Measurements from ENCODE around the gene CNGA2. TPM values are rescaled to one million over a fixed set of nuclear protein-coding genes. Genes with fewer than 3 reads are reported as not detected.
A peak's percentile ranks its signal among the peaks of the same experiment; 100 is the strongest.

The CNGA2 gene
- total and polyA plus RNA-seq, 9 of the 15 experiments (the other 6 are each of a cell fraction or from before 2014, with no cell fraction given): not detected

DNA sequence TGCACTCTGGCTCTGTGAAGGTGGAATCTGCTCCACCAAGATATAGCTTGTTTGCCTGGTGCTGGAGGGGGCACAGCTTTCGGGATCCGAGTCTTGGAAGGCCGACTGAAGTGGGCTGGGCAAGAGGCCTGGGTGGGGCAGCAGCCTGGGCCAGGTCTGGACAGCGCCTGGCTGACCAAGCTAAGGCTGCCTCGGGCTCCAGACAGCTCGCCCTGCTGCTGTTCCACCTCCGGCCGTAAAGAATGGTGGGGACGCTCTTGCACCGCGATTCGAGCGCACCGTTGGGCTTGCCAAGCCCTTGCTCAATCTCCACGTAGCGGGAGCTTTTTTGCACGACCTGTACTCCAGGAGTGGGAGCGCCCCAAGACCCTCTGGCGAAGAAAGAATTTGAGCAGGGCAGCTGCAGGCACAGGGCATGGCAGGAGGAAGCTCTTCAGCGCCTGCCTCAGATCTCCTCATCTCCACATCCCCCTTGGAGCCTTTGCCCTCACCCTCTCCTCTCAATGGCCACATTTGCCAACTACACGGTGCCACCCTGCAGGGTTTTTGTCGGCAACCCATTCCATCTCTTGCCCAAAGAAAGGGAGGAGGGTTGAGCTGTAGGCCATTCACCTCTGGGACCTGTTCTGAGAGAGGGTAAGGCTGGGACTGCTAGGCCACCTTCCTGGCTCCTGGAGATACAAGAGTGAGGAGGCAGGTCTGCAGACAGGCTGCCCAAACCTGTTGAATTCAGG is 18.9 kb downstream of the CNGA2 start:
- Histone ChIP-seq H4K20me1 (replicated peaks; ENCODE audit: control insufficient read depth, insufficient read depth, low read length) (no peaks in the 10 kb centered on the region), H3K4me3 (no peak overlapping the region), H3K9me3 (replicated peaks; ENCODE audit: control insufficient read depth, insufficient read depth, low read depth, low read length) (no peaks in the 10 kb centered on the region), H3K9me1 (ENCODE audit: control insufficient read depth, insufficient read depth, low read length) (no peaks in the 10 kb centered on the region), H3K79me2 (ENCODE audit: control insufficient read depth, insufficient read depth, low read length) (no peaks in the 10 kb centered on the region), H3K36me3 (ENCODE audit: control insufficient read depth, insufficient read depth, low read length) (no peaks in the 10 kb centered on the region), H3K4me1 (replicated peaks in 1 of 2; ENCODE audit: control insufficient read depth in 2 of 2, insufficient read depth in 2 of 2, low read length in 2 of 2) (peaks cover 0 to 6% of the 10 kb centered on the region in 2 experiments; a peak in 2 of 5 replicates), H3K9ac (ENCODE audit: insufficient read depth in 1 of 2, low read depth in 2 of 2, low read length in 2 of 2) (no peak overlapping the region), H3K4me2 (ENCODE audit: insufficient read depth, low read length) (no peak overlapping the region), H3K27me3 (ENCODE audit: control insufficient read depth in 2 of 2, insufficient read depth in 2 of 2, low read length in 2 of 2) (no peaks in the 10 kb centered on the region; a peak in 1 of 5 replicates), H3K27ac (ENCODE audit: extremely low read depth, low read depth, low read length) (no peak overlapping the region), H2AFZ (ENCODE audit: low read depth, low read length) (peak overlapping the region; percentile 17; the same call in 1 of the 2 replicates)
- no TSS peak for BruUV-seq (replicated peaks)
- intact Hi-C loops (cut with micrococcal nuclease): loop anchor here (1.0 to 2.0 kb wide), 3 partner anchors 879 to 1063 kb away; partner anchors contain the start of gene GABRQ
- in situ Hi-C loops (cut with MboI): loop anchor here (5.0 kb wide), 2 partner anchors 889 to 1069 kb away; no protein-coding TSS in a partner anchor
- 1% methylated on average over 15 of the region's 22 CpGs for WGBS (ENCODE audit: insufficient coverage, low coverage, missing lambda C conversion rate)
- FAIRE-seq: peak; percentile 46
- ATAC-seq: peak; percentile 96
- ChIA-PET POLR2A (interaction anchor here (0.6 to 0.7 kb wide), 3 partner anchors 382 to 1169 kb away, joined by 3 to 4 read pairs (median 3); no protein-coding TSS in a partner anchor), CTCF (ENCODE audit: low intra/inter-chr PET ratio) (interaction anchor here (0.6 to 1.9 kb wide), 4 partner anchors 589 to 884 kb away, joined by 3 to 9 read pairs (median 3); no protein-coding TSS in a partner anchor)
- peak; percentile 64 to 69 (median 66) for DNase-seq (ENCODE audit: extremely low read depth in 1 of 4, low spot score in 3 of 4)
- TF ChIP-seq ATF1 (CRISPR knock-in tag; IDR thresholded peaks at IDR 0.05) (no peak), ATF1 (tag; IDR thresholded peaks at IDR 0.05) (peak; percentile 14; the same call in 1 of the 2 replicates), TGIF2 (CRISPR knock-in tag; IDR thresholded peaks at IDR 0.05) (no peak), SMC3 (conservative IDR thresholded peaks at IDR 0.05; ENCODE audit: insufficient read depth, low read depth, low read length) (peak; percentile 89), DEAF1 (CRISPR knock-in tag; IDR thresholded peaks at IDR 0.05) (peak; percentile 87), TFAP4 (CRISPR knock-in tag; IDR thresholded peaks at IDR 0.05; ENCODE audit: borderline replicate concordance) (peak; percentile 30; the same call in 1 of the 2 replicates), ZKSCAN1 (IDR thresholded peaks at IDR 0.05; ENCODE audit: low read depth, low read length) (0 out of 2 replicates have a peak, but pooled peaks have one; percentile 12), RB1 (IDR thresholded peaks at IDR 0.05; ENCODE audit: low read depth) (0 out of 2 replicates have a peak, but pooled peaks have one; percentile 31), PCBP2 (IDR thresholded peaks at IDR 0.05; ENCODE audit: low read depth, low read length, poor library complexity, severe bottlenecking) (no peak), MYBL2 (IDR thresholded peaks at IDR 0.05; ENCODE audit: low read depth) (no peak), MYBL2 (CRISPR knock-in tag; IDR thresholded peaks at IDR 0.05; ENCODE audit: borderline replicate concordance) (no peak), STAG1 (CRISPR knock-in tag; IDR thresholded peaks at IDR 0.05; ENCODE audit: borderline replicate concordance) (peak; percentile 99), CREM (IDR thresholded peaks at IDR 0.05; ENCODE audit: low read depth) (0 out of 2 replicates have a peak, but pooled peaks have one; percentile 18), RAD21 (CRISPR knock-in tag; conservative IDR thresholded peaks at IDR 0.05 in 1 of 2, IDR thresholded peaks at IDR 0.05 in 1 of 2) (peak; percentile 88 to 89)
- TF ChIP-seq, protein P1, sequence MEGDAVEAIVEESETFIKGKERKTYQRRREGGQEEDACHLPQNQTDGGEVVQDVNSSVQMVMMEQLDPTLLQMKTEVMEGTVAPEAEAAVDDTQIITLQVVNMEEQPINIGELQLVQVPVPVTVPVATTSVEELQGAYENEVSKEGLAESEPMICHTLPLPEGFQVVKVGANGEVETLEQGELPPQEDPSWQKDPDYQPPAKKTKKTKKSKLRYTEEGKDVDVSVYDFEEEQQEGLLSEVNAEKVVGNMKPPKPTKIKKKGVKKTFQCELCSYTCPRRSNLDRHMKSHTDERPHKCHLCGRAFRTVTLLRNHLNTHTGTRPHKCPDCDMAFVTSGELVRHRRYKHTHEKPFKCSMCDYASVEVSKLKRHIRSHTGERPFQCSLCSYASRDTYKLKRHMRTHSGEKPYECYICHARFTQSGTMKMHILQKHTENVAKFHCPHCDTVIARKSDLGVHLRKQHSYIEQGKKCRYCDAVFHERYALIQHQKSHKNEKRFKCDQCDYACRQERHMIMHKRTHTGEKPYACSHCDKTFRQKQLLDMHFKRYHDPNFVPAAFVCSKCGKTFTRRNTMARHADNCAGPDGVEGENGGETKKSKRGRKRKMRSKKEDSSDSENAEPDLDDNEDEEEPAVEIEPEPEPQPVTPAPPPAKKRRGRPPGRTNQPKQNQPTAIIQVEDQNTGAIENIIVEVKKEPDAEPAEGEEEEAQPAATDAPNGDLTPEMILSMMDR (IDR thresholded peaks at IDR 0.05 in 2 of 3, conservative IDR thresholded peaks at IDR 0.05 in 1 of 3; ENCODE audit: insufficient read depth in 2 of 3, low read depth in 1 of 3, low read length in 3 of 3): peak; percentile 86 to 88 (median 86)

All from K562 (cell line).